BE2C (cell line): Measurements from ENCODE around the gene HUS1B.
"Not testable (repeated sequence)": the region's sequence is repeated elsewhere in the genome, so short reads cannot be mapped to it uniquely, and the experiment has no call there.

Experiments
- DNase-seq: peaks from one replicate; pipeline ENCODE4 v3.0.0-alpha.2; 2020
- H3K27me3 ChIP-seq: fragments of 250-450 bp; sonication (Bioruptor Pico); 2 replicates; pipeline ENCODE4 v1.5.1; 2020; ENCODE audit warnings: mild to moderate bottlenecking
- H3K36me3 ChIP-seq: fragments of 250-450 bp; sonication (Bioruptor Pico); 2 replicates; pipeline ENCODE4 v1.5.1; 2020; ENCODE audit warnings: mild to moderate bottlenecking
- H3K4me1 ChIP-seq: fragments of 250-450 bp; sonication (Bioruptor Pico); 2 replicates; pipeline ENCODE4 v1.5.1; 2020
- H3K4me3 ChIP-seq: 2 replicates; pipeline ENCODE4 v1.5.1; 2011; ENCODE audit warnings: low read depth, low read length
- H3K9me3 ChIP-seq: fragments of 250-450 bp; sonication (Bioruptor Pico); 2 replicates; pipeline ENCODE4 v1.5.1; 2020
- TF ChIP-seq, protein P1 (sequence below): IDR thresholded peaks from 2 replicates; pipeline ENCODE4 v1.5.1; 2012; ENCODE audit warnings: mild to moderate bottlenecking, low read depth, low read length

Gene HUS1B

DNA sequence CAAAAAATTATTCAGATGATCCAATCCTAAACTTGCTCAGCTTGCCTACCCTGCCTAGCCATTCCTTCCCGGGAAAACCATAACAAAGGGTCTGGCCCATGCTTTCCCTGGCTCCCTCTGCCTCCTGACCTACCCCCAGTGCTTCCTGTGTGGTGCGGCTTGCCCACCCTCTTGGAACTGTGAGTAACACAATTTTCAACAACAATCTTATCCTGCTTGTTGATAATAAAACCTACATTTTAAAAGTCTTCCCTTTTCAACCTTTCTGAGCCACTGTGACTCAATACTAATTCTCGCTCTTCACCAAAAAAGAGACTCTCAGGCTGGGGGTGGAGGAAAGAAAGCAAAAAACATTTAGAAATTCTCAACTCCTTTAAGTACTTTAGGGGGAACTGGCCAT is 18.1 kb upstream of the HUS1B start:
- no peak for DNase-seq
- TF ChIP-seq, protein P1, sequence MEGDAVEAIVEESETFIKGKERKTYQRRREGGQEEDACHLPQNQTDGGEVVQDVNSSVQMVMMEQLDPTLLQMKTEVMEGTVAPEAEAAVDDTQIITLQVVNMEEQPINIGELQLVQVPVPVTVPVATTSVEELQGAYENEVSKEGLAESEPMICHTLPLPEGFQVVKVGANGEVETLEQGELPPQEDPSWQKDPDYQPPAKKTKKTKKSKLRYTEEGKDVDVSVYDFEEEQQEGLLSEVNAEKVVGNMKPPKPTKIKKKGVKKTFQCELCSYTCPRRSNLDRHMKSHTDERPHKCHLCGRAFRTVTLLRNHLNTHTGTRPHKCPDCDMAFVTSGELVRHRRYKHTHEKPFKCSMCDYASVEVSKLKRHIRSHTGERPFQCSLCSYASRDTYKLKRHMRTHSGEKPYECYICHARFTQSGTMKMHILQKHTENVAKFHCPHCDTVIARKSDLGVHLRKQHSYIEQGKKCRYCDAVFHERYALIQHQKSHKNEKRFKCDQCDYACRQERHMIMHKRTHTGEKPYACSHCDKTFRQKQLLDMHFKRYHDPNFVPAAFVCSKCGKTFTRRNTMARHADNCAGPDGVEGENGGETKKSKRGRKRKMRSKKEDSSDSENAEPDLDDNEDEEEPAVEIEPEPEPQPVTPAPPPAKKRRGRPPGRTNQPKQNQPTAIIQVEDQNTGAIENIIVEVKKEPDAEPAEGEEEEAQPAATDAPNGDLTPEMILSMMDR: no peak
- Histone ChIP-seq H3K36me3 (no peaks in the 10 kb centered on the region), H3K27me3 (no peaks in the 10 kb centered on the region), H3K4me3 (no peak overlapping the region), H3K4me1 (no peaks in the 10 kb centered on the region), H3K9me3 (no peaks in the 10 kb centered on the region)

DNA sequence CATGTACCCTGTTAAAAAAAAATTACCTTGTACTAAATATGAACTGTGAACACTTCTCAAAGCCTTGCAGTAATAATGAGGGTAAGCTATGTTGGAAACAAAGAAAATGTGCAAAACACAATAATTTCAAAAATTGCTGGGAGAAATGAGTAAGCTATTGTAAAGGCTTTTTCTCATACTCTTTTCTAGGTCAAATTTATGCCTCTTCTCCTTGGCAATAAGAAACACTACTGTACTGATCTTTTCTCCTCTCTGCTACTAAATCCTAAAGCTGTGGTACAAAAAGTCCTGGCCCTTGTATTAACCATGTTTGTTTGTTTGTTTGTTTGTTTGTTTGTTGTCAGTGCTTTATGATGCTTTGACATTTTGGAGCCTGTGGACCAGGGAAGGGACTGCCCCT is 17.5 kb upstream of the HUS1B start:
- Histone ChIP-seq H3K9me3 (no peaks in the 10 kb centered on the region), H3K27me3 (no peaks in the 10 kb centered on the region), H3K36me3 (no peaks in the 10 kb centered on the region), H3K4me1 (no peaks in the 10 kb centered on the region), H3K4me3 (no peak overlapping the region)
- DNase-seq: no peak
- TF ChIP-seq, protein P1: no peak

DNA sequence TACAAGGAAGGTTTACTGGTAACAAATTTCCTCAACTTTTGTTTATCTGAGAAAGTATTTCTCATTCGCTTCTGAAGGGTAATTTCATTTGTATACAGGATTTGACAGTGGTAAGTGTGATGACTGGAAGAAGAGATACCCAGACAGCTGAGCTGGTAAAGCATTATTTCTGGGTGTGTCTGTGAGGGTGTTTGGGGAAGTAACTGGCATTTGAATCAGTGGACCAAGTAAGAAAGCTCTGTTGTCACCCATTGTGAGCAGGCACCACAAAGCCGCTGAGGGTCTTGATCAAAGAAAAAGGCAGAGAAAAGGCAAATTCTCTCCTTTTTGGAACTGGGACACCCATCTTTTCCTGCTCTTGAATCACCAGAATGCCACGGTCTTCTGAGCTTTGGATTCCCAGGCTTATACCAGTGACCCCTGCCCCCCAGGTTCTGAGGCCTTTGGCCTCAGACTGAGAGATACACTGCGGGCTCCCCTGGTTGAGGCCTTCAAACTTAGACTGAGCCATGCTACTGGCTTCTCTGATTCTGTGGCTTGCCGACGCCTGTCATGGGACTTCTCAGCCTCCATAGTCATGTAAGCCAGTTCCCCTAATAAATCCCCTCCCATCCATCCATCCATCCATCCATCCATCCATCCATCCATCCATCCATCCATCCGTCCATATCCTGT is 10.5 kb upstream of the HUS1B start:
- no peaks in the 10 kb centered on the region for H3K27me3 ChIP-seq
- TF ChIP-seq, protein P1: no peak
- H3K4me1 ChIP-seq: no peaks in the 10 kb centered on the region
- H3K9me3 ChIP-seq: no peaks in the 10 kb centered on the region
- H3K36me3 ChIP-seq: no peaks in the 10 kb centered on the region
- H3K4me3 ChIP-seq: no peak overlapping the region
- no peak for DNase-seq

DNA sequence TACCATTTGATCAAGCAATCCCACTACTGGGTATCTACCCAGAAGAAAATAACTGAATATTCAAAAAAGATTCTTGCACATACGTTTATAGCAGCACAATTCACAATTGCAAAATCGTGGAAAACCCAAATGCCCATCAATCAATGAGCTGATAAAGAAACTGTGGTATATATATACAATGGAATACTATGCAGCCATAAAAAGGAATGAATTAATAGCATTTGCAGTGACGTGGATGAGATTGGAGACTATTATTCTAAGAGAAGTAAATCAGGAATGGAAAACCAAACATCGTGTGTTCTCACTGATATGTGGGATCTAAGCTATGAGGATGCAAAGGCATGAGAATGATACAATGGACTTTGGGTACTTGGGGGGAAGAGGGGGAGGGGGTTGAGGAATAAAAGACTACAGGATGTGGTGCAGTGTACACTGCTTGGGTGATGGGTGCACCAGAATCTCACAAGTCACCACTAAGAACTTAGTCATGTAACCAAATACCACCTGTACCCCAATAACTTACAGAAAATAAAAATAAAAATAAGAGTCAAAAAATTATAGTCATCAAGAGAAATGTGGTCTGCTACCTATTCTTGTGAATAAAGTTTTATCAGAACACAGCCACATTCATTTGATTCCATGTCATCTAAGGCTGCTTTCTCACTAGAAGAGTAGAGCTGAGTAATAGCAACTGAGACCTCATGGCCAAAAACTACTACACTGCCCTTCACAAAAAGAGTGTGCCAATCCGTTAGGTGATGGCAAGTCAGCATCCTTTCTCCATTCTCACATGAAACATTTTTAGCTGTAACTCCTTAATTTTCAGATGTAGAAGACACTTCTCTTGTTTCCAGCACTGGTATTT is 8.7 kb upstream of the HUS1B start:
- Histone ChIP-seq H3K4me3 (no peak overlapping the region), H3K4me1 (no peaks in the 10 kb centered on the region), H3K27me3 (no peaks in the 10 kb centered on the region), H3K36me3 (no peaks in the 10 kb centered on the region), H3K9me3 (no peaks in the 10 kb centered on the region)
- DNase-seq: no peak
- TF ChIP-seq, protein P1: no peak

DNA sequence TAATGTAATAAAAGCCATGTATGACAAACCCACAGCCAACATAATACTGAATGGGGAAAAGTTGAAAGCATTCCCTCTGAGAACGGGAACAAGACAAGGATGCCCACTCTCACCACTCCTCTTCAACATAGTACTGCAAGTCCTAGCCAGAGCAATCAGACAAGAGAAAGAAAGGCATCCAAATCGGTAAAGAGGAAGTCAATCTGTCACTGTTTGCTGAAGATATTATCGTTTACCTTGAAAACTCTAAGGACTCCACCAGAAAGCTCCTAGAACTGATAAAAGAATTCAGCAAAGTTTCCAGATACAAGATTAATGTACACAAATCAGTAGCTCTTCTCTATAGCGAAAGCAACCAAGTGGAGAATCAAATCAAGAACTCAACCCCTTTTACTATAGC is 6.9 kb upstream of the HUS1B start:
- not testable (repeated sequence) for H3K4me1 ChIP-seq, H3K4me3 ChIP-seq, DNase-seq, H3K9me3 ChIP-seq, H3K36me3 ChIP-seq, H3K27me3 ChIP-seq

DNA sequence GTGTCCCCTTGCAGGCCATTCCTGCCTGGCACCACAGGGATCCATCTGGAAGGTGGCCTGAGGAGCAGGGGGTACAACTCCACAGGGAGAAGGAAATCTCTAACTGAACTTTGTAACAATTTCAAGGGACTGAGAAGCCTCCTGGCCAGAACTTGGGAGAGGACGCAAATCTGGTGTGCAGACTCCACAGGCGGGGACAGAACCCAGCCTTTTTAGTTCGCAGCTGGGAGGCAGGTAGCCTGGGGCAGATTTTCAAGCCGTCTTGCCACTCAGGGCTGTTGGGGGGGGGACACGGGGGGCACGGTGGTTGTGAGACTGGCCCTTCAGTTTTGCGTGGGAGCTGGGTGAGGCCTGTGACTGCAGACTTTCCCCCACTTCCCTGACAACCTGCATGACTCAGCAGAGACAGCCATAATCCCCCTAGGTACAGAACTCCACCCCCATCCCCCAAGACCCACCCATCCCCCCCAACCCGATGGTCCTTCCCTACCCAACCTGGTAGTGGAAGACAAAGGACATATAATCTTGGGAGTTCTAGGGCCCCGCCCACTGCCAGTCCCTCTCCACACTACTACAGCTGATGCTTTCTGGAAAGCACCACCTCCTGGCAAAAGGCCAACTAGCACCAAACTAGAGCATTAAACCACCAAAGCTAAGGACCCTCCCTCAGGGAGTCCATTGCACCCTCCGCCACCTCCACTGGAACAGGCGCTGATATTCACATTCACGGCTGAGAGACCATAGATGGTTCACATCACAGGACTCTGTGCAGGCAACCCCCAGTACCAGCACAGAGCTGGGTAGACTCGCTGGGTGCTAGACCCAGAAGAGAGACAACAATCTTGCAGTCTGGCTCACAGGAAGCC is 3.0 kb upstream of the HUS1B start:
- Histone ChIP-seq H3K4me1 (no peaks in the 10 kb centered on the region), H3K36me3 (no peaks in the 10 kb centered on the region), H3K9me3 (no peaks in the 10 kb centered on the region), H3K27me3 (no peaks in the 10 kb centered on the region), H3K4me3 (no peak overlapping the region)
- TF ChIP-seq, protein P1: no peak
- DNase-seq: peak; percentile 28
